Smooth muscle cell of the coronary artery (primary cell): ENCODE data around the gene IL17A. TPM values are rescaled to one million over a fixed set of nuclear protein-coding genes. Genes with fewer than 3 reads are reported as not detected.

Source experiments
- total RNA-seq: library from RNA; depleted of rRNA; stranded (reverse); fragments of >200 nt; gene quantifications from 2 replicates; pipeline ENCODE4 v1.2.3, GENCODE V29; 2014; ENCODE audit warnings: low replicate concordance

IL17A gene
- not detected in 2 replicates for total RNA-seq

DNA sequence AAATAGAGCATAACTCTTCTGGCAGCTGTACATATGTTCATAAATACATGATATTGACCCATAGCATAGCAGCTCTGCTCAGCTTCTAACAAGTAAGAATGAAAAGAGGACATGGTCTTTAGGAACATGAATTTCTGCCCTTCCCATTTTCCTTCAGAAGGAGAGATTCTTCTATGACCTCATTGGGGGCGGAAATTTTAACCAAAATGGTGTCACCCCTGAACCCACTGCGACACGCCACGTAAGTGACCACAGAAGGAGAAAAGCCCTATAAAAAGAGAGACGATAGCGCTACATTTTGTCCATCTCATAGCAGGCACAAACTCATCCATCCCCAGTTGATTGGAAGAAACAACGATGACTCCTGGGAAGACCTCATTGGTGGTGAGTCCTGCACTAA is at the start of gene IL17A:
IL17A (plus strand) TSS at position 301 of the 400 bp plus-strand sequence; CDS start at position 358, 57 bp downstream.

Other genes starting within 250 kb of the IL17A start
- gene PKHD1, start 98.8 kb upstream of the IL17A start, total RNA-seq: not detected in 2 replicates
- gene IL17F, start 58.1 kb downstream of the IL17A start, total RNA-seq: not detected in 2 replicates
- gene MCM3, start 98.4 kb downstream of the IL17A start, total RNA-seq: 26.3 and 30.3 TPM in 2 replicates
- gene PAQR8, start 175.8 kb downstream of the IL17A start, total RNA-seq: 1.2 and 1.9 TPM in 2 replicates
- 21.0 and 25.2 TPM in 2 replicates for gene EFHC1, start 234.0 kb downstream of the IL17A start, total RNA-seq